GM18517 (cell line): Measurements from ENCODE around the gene CCT8.

ENCODE experiments used
- ATAC-seq: cut with Tn5 transposase; IDR thresholded peaks from one replicate; pipeline ENCODE4 v1.9.1; 2021; ENCODE audit warnings: mild to moderate bottlenecking, moderate library complexity; ENCODE audit not compliant: unreplicated experiment

Gene CCT8

GRCh38 chr21:29073222-29074006, at the start of gene CCT8:
TSS of gene CCT8 (minus strand) at chr21:29073648. CDS start at chr21:29073590, 58 bp downstream.
- peak; percentile 94 for ATAC-seq

- peak; percentile 62 for ATAC-seq
Observed at GRCh38 chr21:29121759-29122158, 48.3 kb upstream of the CCT8 start.

- ATAC-seq, result peak; percentile 61
Observed at GRCh38 chr21:29117372-29117955, 44.0 kb upstream of the CCT8 start.

- ATAC-seq, result no peak
Observed at GRCh38 chr21:29115899-29116298, 42.5 kb upstream of the CCT8 start.

- ATAC-seq, result no peak
Observed at GRCh38 chr21:29114765-29115500, 41.5 kb upstream of the CCT8 start.

GRCh38 chr21:29105218-29105617, 31.8 kb upstream of the CCT8 start:
- no peak for ATAC-seq

- no peak for ATAC-seq
Observed at GRCh38 chr21:29104239-29104708, 30.8 kb upstream of the CCT8 start.

GRCh38 chr21:29102791-29103257, 29.4 kb upstream of the CCT8 start:
- no peak for ATAC-seq

- ATAC-seq, result no peak
Observed at GRCh38 chr21:29098156-29098555, 24.7 kb upstream of the CCT8 start.

- no peak for ATAC-seq
Observed at GRCh38 chr21:29096218-29097015, 23.0 kb upstream of the CCT8 start.

- no peak for ATAC-seq
Observed at GRCh38 chr21:29092102-29092959, 18.9 kb upstream of the CCT8 start.

GRCh38 chr21:29091033-29091432, 17.6 kb upstream of the CCT8 start:
- no peak for ATAC-seq

GRCh38 chr21:29085106-29085752, 11.8 kb upstream of the CCT8 start:
- ATAC-seq, result no peak

- ATAC-seq, result no peak
Observed at GRCh38 chr21:29084372-29084771, 10.9 kb upstream of the CCT8 start.

- ATAC-seq, result no peak
Observed at GRCh38 chr21:29083306-29083705, 9.9 kb upstream of the CCT8 start.

GRCh38 chr21:29082046-29082815, 8.8 kb upstream of the CCT8 start:
- ATAC-seq, result no peak

GRCh38 chr21:29080454-29080941, 7.0 kb upstream of the CCT8 start:
- ATAC-seq, result no peak
